OCI-LY7 (cell line): Measurements from ENCODE around the gene DPEP2. TPM values are rescaled to one million over a fixed set of nuclear protein-coding genes. Genes with fewer than 3 reads are reported as not detected.

Experiments
- BruUV-seq: library from RNA; stranded (reverse); fragments of 400-500 nt; replicated peaks from 2 replicates; lab custom pipeline; 2021; lab: Mats Ljungman, UMichigan
- CTCF ChIA-PET: fragments of 300-600 bp; sonication (Branson Sonifier 250); formaldehyde crosslinking; loops from one replicate; lab custom pipeline; 2022; ENCODE audit warnings: antibody characterized with exemption; ENCODE audit not compliant: unreplicated experiment; lab: Charles Lee
- POLR2A ChIA-PET: fragments of 300-600 bp; sonication (Branson Sonifier 250); formaldehyde crosslinking; loops from one replicate; lab custom pipeline; 2022; ENCODE audit warnings: antibody characterized with exemption; lab: Charles Lee
- DNase-seq: peaks from one replicate; pipeline ENCODE4 v3.0.0-alpha.2; 2015; ENCODE audit warnings: low spot score
- H2AFZ ChIP-seq: fragments of 200-600 bp; sonication (generic), shearing (Covaris generic); 2 replicates; pipeline ENCODE4 v1.6.1; 2014; ENCODE audit warnings: mild to moderate bottlenecking, antibody characterized with exemption, low read length, moderate library complexity
- H3K27ac ChIP-seq: fragments of 200-600 bp; sonication (generic); 2 replicates; pipeline ENCODE4 v1.5.1; 2014; ENCODE audit warnings: mixed run types, low read depth, mild to moderate bottlenecking, moderate library complexity, low read length, inconsistent platforms; ENCODE audit not compliant: poor library complexity, severe bottlenecking
- H3K36me3 ChIP-seq: fragments of 200-600 bp; sonication (generic); 2 replicates; pipeline ENCODE4 v1.6.1; 2014; ENCODE audit warnings: mild to moderate bottlenecking, antibody characterized with exemption, low read length, moderate library complexity, mixed read lengths; ENCODE audit not compliant: insufficient read depth
- H3K4me1 ChIP-seq: fragments of 200-600 bp; sonication (generic); 2 replicates; pipeline ENCODE4 v1.5.1; 2014; ENCODE audit warnings: mild to moderate bottlenecking, low read length; ENCODE audit not compliant: insufficient read depth, poor library complexity, severe bottlenecking
- H3K4me2 ChIP-seq: fragments of 200-600 bp; sonication (generic); 2 replicates; pipeline ENCODE4 v1.6.1; 2014; ENCODE audit warnings: mild to moderate bottlenecking, low read length
- H3K4me3 ChIP-seq: fragments of 200-600 bp; sonication (generic); 2 replicates; pipeline ENCODE4 v1.5.1; 2014; ENCODE audit warnings: mild to moderate bottlenecking, low read depth, low read length; ENCODE audit not compliant: poor library complexity, severe bottlenecking
- H3K79me2 ChIP-seq: fragments of 200-600 bp; sonication (generic); 2 replicates; pipeline ENCODE4 v1.6.1; 2016; ENCODE audit warnings: low read depth, mild to moderate bottlenecking, low read length, moderate library complexity, mixed read lengths; ENCODE audit not compliant: insufficient read depth
- H3K9me2 ChIP-seq: fragments of 200-600 bp; sonication (generic); 2 replicates; pipeline ENCODE4 v1.6.1; 2016; ENCODE audit warnings: mild to moderate bottlenecking, low read length, mixed read lengths; ENCODE audit not compliant: insufficient read depth
- H3K9me3 ChIP-seq: fragments of 200-600 bp; sonication (generic); 2 replicates; pipeline ENCODE4 v1.6.1; 2014; ENCODE audit warnings: mild to moderate bottlenecking, mixed run types, low read length, mixed read lengths
- H4K20me1 ChIP-seq: fragments of 200-600 bp; sonication (generic); 2 replicates; pipeline ENCODE4 v1.6.1; 2014; ENCODE audit warnings: mild to moderate bottlenecking, antibody characterized with exemption, low read length, moderate library complexity, mixed read lengths; ENCODE audit not compliant: insufficient read depth
- EZH2phosphoT487 ChIP-seq: fragments of 200-600 bp; sonication (generic); IDR thresholded peaks from 2 replicates; pipeline ENCODE4 v1.6.1; 2018; ENCODE audit warnings: low read depth, borderline replicate concordance, mild to moderate bottlenecking, mixed run types, antibody characterized with exemption, low read length, moderate library complexity, mixed read lengths
- intact Hi-C: fragments of 100-400 bp; cut with micrococcal nuclease; formaldehyde crosslinking; loops from one replicate; pipeline ENCODE4 v1.10.0; 2022; ENCODE audit not compliant: unreplicated experiment
- total RNA-seq, 2 experiments: library from RNA; depleted of rRNA in 1 of 2; stranded (reverse); fragments of >200 nt in 1 of 2; shearing (Covaris generic) in 1 of 2; gene quantifications; 2 replicates each; pipeline ENCODE4 v1.2.3, GENCODE V29; 2014 to 2022
- TF ChIP-seq, protein P1 (sequence below): fragments of 200-600 bp; sonication (generic); conservative IDR thresholded peaks from 2 replicates; pipeline ENCODE4 v1.5.1; 2014; ENCODE audit warnings: mild to moderate bottlenecking, antibody characterized with exemption, low read length, moderate library complexity, mixed read lengths

Gene DPEP2
- total RNA-seq, 2 experiments from 2014 or later: 0.22 to 0.23 TPM

DNA sequence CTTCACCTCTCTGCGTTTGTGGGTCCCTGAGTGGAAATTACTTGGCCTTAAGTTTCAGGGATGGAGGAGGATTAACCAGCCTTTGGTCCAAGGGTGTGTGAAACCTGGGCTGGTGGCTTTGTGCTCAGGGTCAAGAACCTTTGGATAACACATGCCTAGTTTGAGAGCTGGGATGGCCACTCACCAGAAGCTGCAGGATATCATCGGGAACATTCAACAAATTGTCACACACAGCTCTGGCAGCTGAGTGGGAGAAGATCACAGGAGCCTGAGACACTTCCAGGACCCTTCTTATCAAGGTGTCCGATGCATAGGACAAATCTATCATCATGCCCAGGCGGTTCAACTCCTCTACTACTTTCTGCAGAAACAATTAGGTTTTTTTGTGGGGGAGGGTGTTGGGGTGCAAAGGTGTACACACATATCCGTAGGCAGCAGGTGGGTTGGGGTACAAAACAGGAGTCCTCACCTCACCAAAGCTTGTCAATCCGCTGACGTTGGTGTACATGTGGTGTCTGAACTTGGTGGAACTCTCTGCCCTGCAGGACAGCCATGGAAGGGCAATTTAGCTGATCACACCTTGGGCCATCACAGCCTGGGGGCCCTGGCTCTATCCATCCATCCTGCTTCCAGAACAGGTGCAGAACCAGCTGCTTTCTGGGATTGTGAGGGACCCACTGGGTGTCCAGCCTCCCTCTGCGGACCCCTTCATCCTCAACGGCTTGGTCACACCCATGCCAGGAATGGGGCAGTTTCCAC, 21.6 kb downstream of the DPEP2 start:
- no peak for TF ChIP-seq EZH2phosphoT487
- TF ChIP-seq, protein P1, sequence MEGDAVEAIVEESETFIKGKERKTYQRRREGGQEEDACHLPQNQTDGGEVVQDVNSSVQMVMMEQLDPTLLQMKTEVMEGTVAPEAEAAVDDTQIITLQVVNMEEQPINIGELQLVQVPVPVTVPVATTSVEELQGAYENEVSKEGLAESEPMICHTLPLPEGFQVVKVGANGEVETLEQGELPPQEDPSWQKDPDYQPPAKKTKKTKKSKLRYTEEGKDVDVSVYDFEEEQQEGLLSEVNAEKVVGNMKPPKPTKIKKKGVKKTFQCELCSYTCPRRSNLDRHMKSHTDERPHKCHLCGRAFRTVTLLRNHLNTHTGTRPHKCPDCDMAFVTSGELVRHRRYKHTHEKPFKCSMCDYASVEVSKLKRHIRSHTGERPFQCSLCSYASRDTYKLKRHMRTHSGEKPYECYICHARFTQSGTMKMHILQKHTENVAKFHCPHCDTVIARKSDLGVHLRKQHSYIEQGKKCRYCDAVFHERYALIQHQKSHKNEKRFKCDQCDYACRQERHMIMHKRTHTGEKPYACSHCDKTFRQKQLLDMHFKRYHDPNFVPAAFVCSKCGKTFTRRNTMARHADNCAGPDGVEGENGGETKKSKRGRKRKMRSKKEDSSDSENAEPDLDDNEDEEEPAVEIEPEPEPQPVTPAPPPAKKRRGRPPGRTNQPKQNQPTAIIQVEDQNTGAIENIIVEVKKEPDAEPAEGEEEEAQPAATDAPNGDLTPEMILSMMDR: no peak
- POLR2A ChIA-PET: no interaction called here
- CTCF ChIA-PET: no interaction called here

GRCh38 chr16:67977005-67977404, 22.3 kb downstream of the DPEP2 start:
- Histone ChIP-seq H3K9me2 (no peaks in the 10 kb centered on the region), H3K36me3 (no peaks in the 10 kb centered on the region), H3K4me1 (peaks cover 9% of the 10 kb centered on the region), H3K9me3 (no peaks in the 10 kb centered on the region), H4K20me1 (no peaks in the 10 kb centered on the region), H3K79me2 (no peaks in the 10 kb centered on the region), H3K4me3 (no peak overlapping the region), H3K4me2 (no peak overlapping the region), H2AFZ (no peak overlapping the region), H3K27ac (no peak overlapping the region)
- no peak for TF ChIP-seq EZH2phosphoT487
- TF ChIP-seq, protein P1: no peak
- no TSS peak for BruUV-seq
- DNase-seq: no peak
- CTCF ChIA-PET: no interaction called here
- intact Hi-C loops: no loop called here
- POLR2A ChIA-PET: no interaction called here

More for the DNA sequence above, 21.6 kb downstream of the DPEP2 start:
- no peaks in the 10 kb centered on the region for H3K36me3 ChIP-seq
- no peak overlapping the region for H2AFZ ChIP-seq
- no peaks in the 10 kb centered on the region for H3K79me2 ChIP-seq
- no peaks in the 10 kb centered on the region for H3K9me2 ChIP-seq
- peaks cover 9% of the 10 kb centered on the region for H3K4me1 ChIP-seq
- intact Hi-C loops: no loop called here
- BruUV-seq: no TSS peak
- no peak overlapping the region for H3K4me2 ChIP-seq
- DNase-seq: no peak
- H3K27ac ChIP-seq: no peak overlapping the region
- no peaks in the 10 kb centered on the region for H3K9me3 ChIP-seq
- no peaks in the 10 kb centered on the region for H4K20me1 ChIP-seq
- no peak overlapping the region for H3K4me3 ChIP-seq

- Histone ChIP-seq H3K27ac (no peak overlapping the region), H3K4me1 (peaks cover 9% of the 10 kb centered on the region), H3K9me3 (no peaks in the 10 kb centered on the region), H3K4me3 (no peak overlapping the region), H4K20me1 (no peaks in the 10 kb centered on the region), H3K79me2 (no peaks in the 10 kb centered on the region), H3K36me3 (no peaks in the 10 kb centered on the region), H2AFZ (no peak overlapping the region), H3K9me2 (no peaks in the 10 kb centered on the region), H3K4me2 (no peak overlapping the region)
- ChIA-PET POLR2A (interaction anchor here (1.6 kb wide), 1 partner anchor 8 kb away, joined by 5 read pairs; no protein-coding TSS in a partner anchor), CTCF (no interaction called here)
- BruUV-seq: no TSS peak
- intact Hi-C loops: no loop called here
- no peak for DNase-seq
- no peak for TF ChIP-seq EZH2phosphoT487
- TF ChIP-seq, protein P1: no peak
These were observed 23.1 kb downstream of the DPEP2 start for GRCh38 chr16:67976205-67976604.
